Myocyte (in vitro differentiated cells): Measurements from ENCODE around the gene SOX6. TPM values are rescaled to one million over a fixed set of nuclear protein-coding genes. Genes with fewer than 3 reads are reported as not detected.
"Not testable (repeated sequence)": the region's sequence is repeated elsewhere in the genome, so short reads cannot be mapped to it uniquely, and the experiment has no call there.

ENCODE experiments used
- DNase-seq: peaks from one replicate; pipeline ENCODE4 v3.0.0-alpha.2; 2012; ENCODE audit warnings: low read depth
- total RNA-seq: library from RNA; depleted of rRNA; stranded (reverse); fragments of >200 nt; gene quantifications from 2 replicates; pipeline ENCODE4 v1.2.3, GENCODE V29; 2014

The SOX6 gene
- total RNA-seq, 1 donor from 2014 or later: 1.1 TPM

GRCh38 chr11:16154715-16155396, 201.5 kb downstream of the SOX6 start:
- no peak for DNase-seq

- no peak for DNase-seq
Observed at GRCh38 chr11:16153951-16154350, 202.4 kb downstream of the SOX6 start.

- no peak for DNase-seq
Observed at GRCh38 chr11:16151138-16151537, 205.2 kb downstream of the SOX6 start.

- DNase-seq: no peak
Observed at GRCh38 chr11:16149476-16149875, 206.9 kb downstream of the SOX6 start.

- DNase-seq: no peak
Observed at GRCh38 chr11:16148301-16148931, 207.9 kb downstream of the SOX6 start.

GRCh38 chr11:16146980-16147379, 209.4 kb downstream of the SOX6 start:
- DNase-seq: not testable (repeated sequence)

GRCh38 chr11:16141614-16142013, 214.7 kb downstream of the SOX6 start:
- not testable (repeated sequence) for DNase-seq

GRCh38 chr11:16141162-16141561, 215.2 kb downstream of the SOX6 start:
- DNase-seq: not testable (repeated sequence)

GRCh38 chr11:16136792-16137390, 219.5 kb downstream of the SOX6 start:
- no peak for DNase-seq

GRCh38 chr11:16133867-16134266, 222.5 kb downstream of the SOX6 start:
- DNase-seq: no peak

GRCh38 chr11:16127732-16128131, 228.6 kb downstream of the SOX6 start:
- DNase-seq: no peak

- DNase-seq: no peak
Observed at GRCh38 chr11:16126362-16126761, 230.0 kb downstream of the SOX6 start.

GRCh38 chr11:16125796-16126195, 230.6 kb downstream of the SOX6 start:
- no peak for DNase-seq

GRCh38 chr11:16124390-16124789, 232.0 kb downstream of the SOX6 start:
- DNase-seq: no peak

- DNase-seq: no peak
Observed at GRCh38 chr11:16121853-16122252, 234.5 kb downstream of the SOX6 start.

- DNase-seq: no peak
Observed at GRCh38 chr11:16120008-16120407, 236.3 kb downstream of the SOX6 start.

- DNase-seq: peak; percentile 3
Observed at GRCh38 chr11:16117989-16118756, 238.2 kb downstream of the SOX6 start.

GRCh38 chr11:16114978-16115871, 241.1 kb downstream of the SOX6 start:
- DNase-seq: no peak

- no peak for DNase-seq
Observed at GRCh38 chr11:16114431-16114830, 241.9 kb downstream of the SOX6 start.

GRCh38 chr11:16111690-16112089, 244.7 kb downstream of the SOX6 start:
- no peak for DNase-seq

GRCh38 chr11:16110886-16111285, 245.5 kb downstream of the SOX6 start:
- DNase-seq: no peak
